Caco-2 (cell line): ENCODE data around the gene FFAR3. TPM values are rescaled to one million over a fixed set of nuclear protein-coding genes. Genes with fewer than 3 reads are reported as not detected.

Experiments used
- BruUV-seq: library from RNA; stranded (reverse); fragments of 400-500 nt; replicated peaks from 2 replicates; lab custom pipeline; 2021; lab: Mats Ljungman, UMichigan
- CTCF ChIA-PET: fragments of 300-600 bp; sonication (Branson Sonifier 250); formaldehyde crosslinking; loops from one replicate; lab custom pipeline; 2022; ENCODE audit warnings: antibody characterized with exemption; lab: Charles Lee
- POLR2A ChIA-PET: fragments of 300-600 bp; sonication (Branson Sonifier 250); formaldehyde crosslinking; loops from one replicate; lab custom pipeline; 2022; ENCODE audit warnings: antibody characterized with exemption; lab: Charles Lee
- DNase-seq, 2 experiments: peaks; one replicate each; pipeline versions ENCODE4 v3.0.0 to v3.0.0-alpha.2; 2020 to 2022
- H3K27me3 ChIP-seq: replicated peaks from 2 replicates; pipeline ENCODE4 v1.6.0; 2011; ENCODE audit warnings: low read length; ENCODE audit not compliant: control insufficient read depth, insufficient read depth
- H3K36me3 ChIP-seq: 2 replicates; pipeline ENCODE4 v1.5.1; 2011; ENCODE audit warnings: low read length; ENCODE audit not compliant: control insufficient read depth, insufficient read depth
- H3K4me1 ChIP-seq: fragments of 250-450 bp; sonication (Bioruptor Pico); 2 replicates; pipeline ENCODE4 v1.5.1; 2020; ENCODE audit warnings: mild to moderate bottlenecking
- H3K4me3 ChIP-seq: 2 replicates; pipeline ENCODE4 v1.5.1; 2011; ENCODE audit warnings: low read depth, mild to moderate bottlenecking, control low read depth, low read length
- H3K9me3 ChIP-seq: fragments of 250-450 bp; sonication (Bioruptor Pico); 2 replicates; pipeline ENCODE4 v1.5.1; 2020; ENCODE audit warnings: mild to moderate bottlenecking, moderate library complexity
- H3K27ac Mint-ChIP-seq: one replicate; pipeline ENCODE4 v1.8.0; 2022; ENCODE audit warnings: mixed read lengths; ENCODE audit not compliant: unreplicated experiment
- H3K27me3 Mint-ChIP-seq: one replicate; pipeline ENCODE4 v1.8.0; 2022; ENCODE audit warnings: mixed read lengths; ENCODE audit not compliant: insufficient read depth, unreplicated experiment
- H3K36me3 Mint-ChIP-seq: one replicate; pipeline ENCODE4 v1.8.0; 2022; ENCODE audit warnings: mild to moderate bottlenecking, mixed read lengths; ENCODE audit not compliant: insufficient read depth, unreplicated experiment
- H3K4me1 Mint-ChIP-seq: one replicate; pipeline ENCODE4 v1.8.0; 2022; ENCODE audit warnings: low read depth, mixed read lengths; ENCODE audit not compliant: unreplicated experiment
- H3K4me3 Mint-ChIP-seq: one replicate; pipeline ENCODE4 v1.8.0; 2022; ENCODE audit warnings: mild to moderate bottlenecking, moderate library complexity, mixed read lengths; ENCODE audit not compliant: unreplicated experiment
- H3K9me3 Mint-ChIP-seq: one replicate; pipeline ENCODE4 v1.8.0; 2022; ENCODE audit warnings: mixed read lengths; ENCODE audit not compliant: unreplicated experiment
- CTCF ChIP-seq, 2 experiments: fragments of 200-600 bp in 1 of 2; IDR thresholded peaks; 1 replicate in 1 of 2; 2 replicates in 1 of 2; pipeline versions ENCODE4 v1.5.1 to v1.8.0; 2011 to 2022; ENCODE audit warnings: antibody characterized with exemption in 1 of 2, control low read depth in 1 of 2, inconsistent platforms in 1 of 2, low read depth in 1 of 2, low read length in 1 of 2, mild to moderate bottlenecking in 1 of 2, moderate library complexity in 1 of 2; ENCODE audit not compliant: insufficient read depth in 1 of 2, severe bottlenecking in 1 of 2, unreplicated experiment in 1 of 2
- intact Hi-C: fragments of 100-400 bp; cut with micrococcal nuclease; formaldehyde crosslinking; loops from one replicate; pipeline ENCODE4 v1.10.0; 2022; ENCODE audit not compliant: unreplicated experiment
- total RNA-seq: library from RNA; stranded (reverse); gene quantifications from 2 replicates; pipeline ENCODE4 v1.2.3, GENCODE V29; 2022

FFAR3 gene
- total RNA-seq, 1 experiment from 2014 or later = not detected

GRCh38 chr19:35331551-35332214 is 26.6 kb upstream of the FFAR3 start:
- Histone ChIP-seq H3K4me1 (no peaks in the 10 kb centered on the region), H3K4me3 (no peak overlapping the region), H3K36me3 (no peaks in the 10 kb centered on the region), H3K27me3 (no peaks in the 10 kb centered on the region; the same call in 1 of the 2 replicates), H3K9me3 (no peaks in the 10 kb centered on the region)
- BruUV-seq = no TSS peak
- Mint-ChIP-seq H3K27ac (no peak overlapping the region), H3K9me3 (no peaks in the 10 kb centered on the region), H3K4me3 (no peak overlapping the region), H3K4me1 (no peaks in the 10 kb centered on the region), H3K27me3 (peaks cover 5% of the 10 kb centered on the region), H3K36me3 (no peaks in the 10 kb centered on the region)
- POLR2A ChIA-PET = no interaction called here
- intact Hi-C loops = no loop called here
- TF ChIP-seq CTCF (IDR thresholded peaks at IDR 0.05; ENCODE audit: insufficient read depth in 1 of 2, low read depth in 1 of 2, low read length in 1 of 2, severe bottlenecking in 1 of 2, unreplicated experiment in 1 of 2) = no peak
- no peak for DNase-seq
- CTCF ChIA-PET = no interaction called here

GRCh38 chr19:35332817-35333216 is 25.4 kb upstream of the FFAR3 start:
- ChIA-PET CTCF (no interaction called here), POLR2A (no interaction called here)
- intact Hi-C loops = no loop called here
- H3K36me3 Mint-ChIP-seq = no peaks in the 10 kb centered on the region
- Histone ChIP-seq H3K4me1 (no peaks in the 10 kb centered on the region), H3K27me3 (no peaks in the 10 kb centered on the region), H3K36me3 (no peaks in the 10 kb centered on the region), H3K4me3 (no peak overlapping the region), H3K9me3 (no peaks in the 10 kb centered on the region)
- no peak overlapping the region for H3K4me3 Mint-ChIP-seq
- peaks cover 2% of the 10 kb centered on the region for H3K27me3 Mint-ChIP-seq
- H3K27ac Mint-ChIP-seq = no peak overlapping the region
- no peak for TF ChIP-seq CTCF (IDR thresholded peaks at IDR 0.05; ENCODE audit: insufficient read depth in 1 of 2, low read depth in 1 of 2, low read length in 1 of 2, severe bottlenecking in 1 of 2, unreplicated experiment in 1 of 2)
- H3K9me3 Mint-ChIP-seq = no peaks in the 10 kb centered on the region
- BruUV-seq = no TSS peak
- H3K4me1 Mint-ChIP-seq = no peaks in the 10 kb centered on the region
- DNase-seq = no peak

- DNase-seq = no peak
- peaks cover 2% of the 10 kb centered on the region for H3K27me3 Mint-ChIP-seq
- H3K36me3 Mint-ChIP-seq = no peaks in the 10 kb centered on the region
- H3K36me3 ChIP-seq = no peaks in the 10 kb centered on the region
- H3K4me3 Mint-ChIP-seq = no peak overlapping the region
- no peaks in the 10 kb centered on the region for H3K27me3 ChIP-seq
- CTCF ChIA-PET = no interaction called here
- POLR2A ChIA-PET = no interaction called here
- no peaks in the 10 kb centered on the region for H3K4me1 ChIP-seq
- no peaks in the 10 kb centered on the region for H3K4me1 Mint-ChIP-seq
- H3K4me3 ChIP-seq = no peak overlapping the region
- H3K9me3 ChIP-seq = no peaks in the 10 kb centered on the region
- no peak overlapping the region for H3K27ac Mint-ChIP-seq
- no TSS peak for BruUV-seq
- no peak for TF ChIP-seq CTCF (IDR thresholded peaks at IDR 0.05; ENCODE audit: insufficient read depth in 1 of 2, low read depth in 1 of 2, low read length in 1 of 2, severe bottlenecking in 1 of 2, unreplicated experiment in 1 of 2)
- intact Hi-C loops = no loop called here
- no peaks in the 10 kb centered on the region for H3K9me3 Mint-ChIP-seq
Measured at GRCh38 chr19:35334144-35334753, 24.0 kb upstream of the FFAR3 start.
